ENCODE results near the gene SBF2.

DNA sequence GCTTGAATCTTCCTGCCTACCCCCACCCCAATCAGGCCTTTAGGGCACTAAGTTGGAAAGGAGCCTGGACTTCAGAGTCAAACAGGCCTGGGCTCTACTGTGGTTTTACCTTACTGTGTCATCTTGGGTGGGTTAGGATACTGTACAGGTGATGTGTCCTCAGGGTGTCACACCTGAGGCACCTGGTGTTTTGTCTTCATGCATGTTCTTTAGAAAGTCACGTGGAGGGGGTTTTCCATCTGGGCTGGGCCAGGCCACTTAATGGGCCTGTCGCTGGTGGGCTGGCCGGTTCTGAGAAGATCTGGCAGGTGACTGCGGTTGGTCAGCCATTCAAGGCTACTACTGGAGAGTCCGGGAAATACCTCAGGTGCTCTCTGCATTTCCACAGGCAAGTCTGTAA, 537.6 kb downstream of the SBF2 start:
- TF ChIP-seq CTCF (IDR thresholded peaks at IDR 0.05 in 8 of 11, conservative IDR thresholded peaks at IDR 0.05 in 3 of 11) (no peak), POLR2A (IDR thresholded peaks at IDR 0.05) (no peak), POLR2AphosphoS5 (IDR thresholded peaks at IDR 0.05) (no peak)

Data from spleen (tissue), 7 donors.